SK-N-SH (cell line): ENCODE measurements around the gene NCKAP5.

Experiments used
- CTCF ChIP-seq: fragments of 200-600 bp; sonication (generic); IDR thresholded peaks from 2 replicates; pipeline ENCODE4 v1.6.1; 2017; ENCODE audit warnings: antibody characterized with exemption, mild to moderate bottlenecking, moderate library complexity
- GABPA ChIP-seq: IDR thresholded peaks from 2 replicates; pipeline ENCODE4 v1.4.0; 2012; ENCODE audit warnings: low read depth, mild to moderate bottlenecking
- JUND ChIP-seq: IDR thresholded peaks from 2 replicates; pipeline ENCODE4 v1.4.0; 2012
- MAX ChIP-seq: IDR thresholded peaks from 2 replicates; pipeline ENCODE4 v1.4.0; 2012; ENCODE audit warnings: low read depth
- POLR2AphosphoS5 ChIP-seq: IDR thresholded peaks from 2 replicates; pipeline ENCODE4 v1.6.1; 2012; ENCODE audit warnings: low read depth, low read length
- RAD21 ChIP-seq: IDR thresholded peaks from 2 replicates; pipeline ENCODE4 v1.6.1; 2012; ENCODE audit warnings: mild to moderate bottlenecking, low read length
- SIN3A ChIP-seq: IDR thresholded peaks from 2 replicates; pipeline ENCODE4 v1.6.1; 2012; ENCODE audit warnings: low read depth, mild to moderate bottlenecking, low read length, moderate library complexity, borderline replicate concordance

- TF ChIP-seq MAX (no peak), SIN3A (no peak), JUND (no peak), GABPA (no peak), POLR2AphosphoS5 (no peak), CTCF (no peak), RAD21 (no peak)
Measured at GRCh38 chr2:133477616-133477990, 90.7 kb downstream of the NCKAP5 start.
